Calu3 (cell line): ENCODE results near the gene BET1. TPM values are rescaled to one million over a fixed set of nuclear protein-coding genes. Genes with fewer than 3 reads are reported as not detected.

ENCODE experiments used
- BruUV-seq: library from RNA; stranded (reverse); fragments of 400-500 nt; replicated peaks from 2 replicates; lab custom pipeline; 2021; lab: Mats Ljungman, UMichigan
- CTCF ChIA-PET: fragments of 300-600 bp; sonication (Branson Sonifier 250); formaldehyde crosslinking; loops from one replicate; lab custom pipeline; 2022; ENCODE audit warnings: antibody characterized with exemption; lab: Charles Lee
- DNase-seq: peaks from one replicate; pipeline ENCODE4 v3.0.0; 2022
- H3K27ac Mint-ChIP-seq: one replicate; pipeline ENCODE4 v1.8.0; 2022; ENCODE audit warnings: mixed read lengths; ENCODE audit not compliant: unreplicated experiment
- H3K27me3 Mint-ChIP-seq: one replicate; pipeline ENCODE4 v1.8.0; 2022; ENCODE audit warnings: mixed read lengths; ENCODE audit not compliant: unreplicated experiment
- H3K36me3 Mint-ChIP-seq: one replicate; pipeline ENCODE4 v1.8.0; 2022; ENCODE audit warnings: mild to moderate bottlenecking, moderate library complexity, mixed read lengths; ENCODE audit not compliant: insufficient read depth, unreplicated experiment
- H3K4me1 Mint-ChIP-seq: one replicate; pipeline ENCODE4 v1.8.0; 2022; ENCODE audit warnings: mild to moderate bottlenecking, low read depth, mixed read lengths; ENCODE audit not compliant: unreplicated experiment
- H3K4me3 Mint-ChIP-seq: one replicate; pipeline ENCODE4 v1.8.0; 2022; ENCODE audit warnings: mild to moderate bottlenecking, low read depth, moderate library complexity, mixed read lengths; ENCODE audit not compliant: unreplicated experiment
- H3K9me3 Mint-ChIP-seq: one replicate; pipeline ENCODE4 v1.8.0; 2022; ENCODE audit warnings: low read depth, mixed read lengths; ENCODE audit not compliant: unreplicated experiment
- intact Hi-C: fragments of 100-400 bp; cut with micrococcal nuclease; formaldehyde crosslinking; loops from one replicate; pipeline ENCODE4 v1.10.0; 2022; ENCODE audit not compliant: unreplicated experiment
- total RNA-seq: library from RNA; stranded (reverse); gene quantifications from 2 replicates; pipeline ENCODE4 v1.2.3, GENCODE V29; 2022
- TF ChIP-seq, protein P1 (sequence below): fragments of 200-600 bp; IDR thresholded peaks from one replicate; pipeline ENCODE4 v1.8.0; 2022; ENCODE audit warnings: antibody characterized with exemption; ENCODE audit not compliant: unreplicated experiment

The BET1 gene
- total RNA-seq, 1 experiment from 2014 or later = 18.7 TPM

DNA sequence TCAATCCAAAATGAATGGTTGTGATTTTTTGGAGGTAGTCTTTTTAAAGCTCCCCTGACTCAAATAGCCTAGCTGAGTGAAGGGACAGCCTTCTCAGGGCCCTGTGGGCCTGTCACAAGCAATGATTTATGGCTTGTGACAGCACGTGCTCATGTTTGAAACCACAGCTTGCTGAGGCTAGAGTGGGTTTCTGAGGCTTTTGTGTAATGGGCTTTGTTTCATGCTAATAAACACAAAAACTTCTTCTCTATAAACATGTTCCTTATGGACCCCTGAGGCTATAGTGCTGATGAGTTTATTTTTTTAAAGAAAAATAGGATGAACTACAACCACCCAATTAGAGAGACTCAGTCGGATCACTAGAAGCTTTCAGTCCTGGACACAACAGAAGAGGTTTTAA lies 36.1 kb upstream of the BET1 start:
- no peak overlapping the region for H3K4me3 Mint-ChIP-seq
- no peak overlapping the region for H3K27ac Mint-ChIP-seq
- CTCF ChIA-PET = no interaction called here
- TF ChIP-seq, protein P1, sequence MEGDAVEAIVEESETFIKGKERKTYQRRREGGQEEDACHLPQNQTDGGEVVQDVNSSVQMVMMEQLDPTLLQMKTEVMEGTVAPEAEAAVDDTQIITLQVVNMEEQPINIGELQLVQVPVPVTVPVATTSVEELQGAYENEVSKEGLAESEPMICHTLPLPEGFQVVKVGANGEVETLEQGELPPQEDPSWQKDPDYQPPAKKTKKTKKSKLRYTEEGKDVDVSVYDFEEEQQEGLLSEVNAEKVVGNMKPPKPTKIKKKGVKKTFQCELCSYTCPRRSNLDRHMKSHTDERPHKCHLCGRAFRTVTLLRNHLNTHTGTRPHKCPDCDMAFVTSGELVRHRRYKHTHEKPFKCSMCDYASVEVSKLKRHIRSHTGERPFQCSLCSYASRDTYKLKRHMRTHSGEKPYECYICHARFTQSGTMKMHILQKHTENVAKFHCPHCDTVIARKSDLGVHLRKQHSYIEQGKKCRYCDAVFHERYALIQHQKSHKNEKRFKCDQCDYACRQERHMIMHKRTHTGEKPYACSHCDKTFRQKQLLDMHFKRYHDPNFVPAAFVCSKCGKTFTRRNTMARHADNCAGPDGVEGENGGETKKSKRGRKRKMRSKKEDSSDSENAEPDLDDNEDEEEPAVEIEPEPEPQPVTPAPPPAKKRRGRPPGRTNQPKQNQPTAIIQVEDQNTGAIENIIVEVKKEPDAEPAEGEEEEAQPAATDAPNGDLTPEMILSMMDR = no peak
- no peaks in the 10 kb centered on the region for H3K27me3 Mint-ChIP-seq
- H3K36me3 Mint-ChIP-seq = no peaks in the 10 kb centered on the region
- peaks cover 8% of the 10 kb centered on the region for H3K4me1 Mint-ChIP-seq
- intact Hi-C loops = no loop called here
- H3K9me3 Mint-ChIP-seq = no peaks in the 10 kb centered on the region
- BruUV-seq = no TSS peak
- DNase-seq = no peak

DNA sequence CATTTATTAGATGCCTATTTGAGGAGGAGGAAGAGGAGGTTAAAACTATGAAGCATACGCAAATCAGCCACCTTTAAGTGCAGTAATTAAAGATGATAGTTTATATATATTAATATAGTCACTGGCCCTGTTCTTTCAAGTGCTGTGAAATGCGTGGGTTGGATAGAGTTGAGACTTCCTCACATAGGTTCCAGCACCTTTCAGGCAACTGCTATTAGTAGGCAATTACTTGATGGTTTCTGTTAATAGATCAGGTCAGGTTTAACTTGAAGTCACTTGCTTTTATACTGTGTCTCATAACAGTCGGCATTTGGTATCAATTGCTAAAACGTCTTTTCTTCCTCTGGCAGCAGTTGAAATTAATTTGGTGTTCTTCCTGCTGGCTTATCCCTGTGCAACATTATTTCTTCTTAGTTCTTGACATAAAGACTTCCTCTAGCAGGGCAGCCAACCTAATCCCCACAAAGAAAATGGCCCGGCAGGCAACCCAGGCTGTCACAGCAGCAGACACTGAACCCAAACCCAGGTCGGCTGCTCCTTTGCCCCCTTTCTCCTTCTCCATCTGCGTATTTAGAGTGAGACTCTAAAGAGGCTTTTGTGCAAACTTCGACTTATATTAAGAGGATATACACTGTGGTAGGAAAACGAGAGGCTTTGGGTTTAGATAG lies 35.3 kb upstream of the BET1 start:
- intact Hi-C loops = no loop called here
- H3K27me3 Mint-ChIP-seq = no peaks in the 10 kb centered on the region
- TF ChIP-seq, protein P1 = no peak
- no peak overlapping the region for H3K27ac Mint-ChIP-seq
- DNase-seq = no peak
- CTCF ChIA-PET = no interaction called here
- H3K9me3 Mint-ChIP-seq = no peaks in the 10 kb centered on the region
- no peaks in the 10 kb centered on the region for H3K36me3 Mint-ChIP-seq
- peaks cover 8% of the 10 kb centered on the region for H3K4me1 Mint-ChIP-seq
- H3K4me3 Mint-ChIP-seq = no peak overlapping the region
- BruUV-seq = no TSS peak

DNA sequence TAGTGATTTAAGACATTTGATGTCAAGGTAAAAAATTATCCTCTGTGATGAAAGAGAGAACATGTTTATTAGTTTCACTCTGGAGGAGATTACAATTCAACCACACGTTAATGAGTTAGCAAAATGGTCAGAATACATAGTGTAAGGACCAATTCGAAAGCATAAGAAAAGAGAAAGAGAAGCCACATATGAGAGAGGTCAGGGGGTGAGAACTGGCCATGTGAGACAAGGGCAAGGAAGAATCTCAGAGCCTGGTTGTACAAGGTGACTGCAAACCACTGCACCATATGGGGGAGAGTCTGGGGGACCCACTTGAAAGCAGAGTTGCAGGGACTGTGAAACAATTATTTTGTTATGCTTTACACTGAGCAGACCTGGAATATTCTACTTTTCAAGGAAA lies 27.7 kb upstream of the BET1 start:
- no peak overlapping the region for H3K4me3 Mint-ChIP-seq
- BruUV-seq = no TSS peak
- no peak overlapping the region for H3K27ac Mint-ChIP-seq
- H3K9me3 Mint-ChIP-seq = peaks cover 3% of the 10 kb centered on the region
- H3K36me3 Mint-ChIP-seq = no peaks in the 10 kb centered on the region
- H3K4me1 Mint-ChIP-seq = no peaks in the 10 kb centered on the region
- no peak for DNase-seq
- H3K27me3 Mint-ChIP-seq = no peaks in the 10 kb centered on the region
- TF ChIP-seq, protein P1 = no peak
- CTCF ChIA-PET = no interaction called here
- intact Hi-C loops = no loop called here

DNA sequence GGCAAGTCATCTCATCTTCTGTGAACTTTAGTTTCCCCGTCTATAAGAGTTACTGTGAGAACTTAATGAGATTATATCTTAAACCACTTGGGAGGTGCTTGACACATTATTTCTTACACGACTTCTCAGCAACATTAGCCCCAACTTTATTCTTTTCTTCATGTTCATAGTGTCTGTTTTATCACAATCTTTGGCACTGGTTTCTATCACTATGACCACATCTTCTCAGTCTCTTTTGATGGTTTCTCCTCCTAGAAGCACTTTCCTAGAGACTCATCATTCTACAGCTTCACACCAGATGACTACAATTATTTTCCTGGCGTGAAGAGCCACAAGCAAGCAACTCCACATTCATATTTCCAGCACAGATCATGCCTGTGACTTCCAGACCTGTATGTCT lies 26.5 kb upstream of the BET1 start:
- H3K27ac Mint-ChIP-seq = no peak overlapping the region
- CTCF ChIA-PET = no interaction called here
- TF ChIP-seq, protein P1 = no peak
- H3K36me3 Mint-ChIP-seq = no peaks in the 10 kb centered on the region
- H3K9me3 Mint-ChIP-seq = peaks cover 3% of the 10 kb centered on the region
- no TSS peak for BruUV-seq
- intact Hi-C loops = no loop called here
- no peaks in the 10 kb centered on the region for H3K4me1 Mint-ChIP-seq
- no peak for DNase-seq
- H3K4me3 Mint-ChIP-seq = no peak overlapping the region
- H3K27me3 Mint-ChIP-seq = no peaks in the 10 kb centered on the region
